ENCODE measurements around the gene MPL. TPM values are rescaled to one million over a fixed set of nuclear protein-coding genes. Genes with fewer than 3 reads are reported as not detected.

Gene MPL
- 1 to 10 TPM in 4 of 7 donors, under 1 TPM in 2, not detected in 1; 0.47 to 2.2 (median 1.3) TPM for total RNA-seq
- not detected for polyA plus RNA-seq
- long read RNA-seq, donor 1, partial matches to known transcripts = 0 of 1 reads
- long read RNA-seq, donor 1, other reads (novel, unspliced or antisense) = 0 of 1 reads
- long read RNA-seq, donor 2 = 0 reads

DNA sequence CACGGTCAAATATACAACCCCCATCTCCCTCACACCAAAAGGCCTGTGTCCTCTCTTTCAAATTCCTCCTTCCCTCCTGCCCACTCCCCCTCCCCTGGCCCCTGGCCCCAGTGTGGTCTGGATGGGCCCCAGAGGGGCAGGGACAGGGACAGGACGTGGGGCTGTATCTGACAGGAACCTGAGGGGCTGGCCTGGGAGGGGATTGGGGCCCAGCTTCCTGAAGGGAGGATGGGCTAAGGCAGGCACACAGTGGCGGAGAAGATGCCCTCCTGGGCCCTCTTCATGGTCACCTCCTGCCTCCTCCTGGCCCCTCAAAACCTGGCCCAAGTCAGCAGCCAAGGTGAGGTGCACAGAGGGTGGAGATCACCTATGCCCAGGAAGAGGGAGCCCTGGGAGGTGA, at the start of gene MPL:
Gene MPL, plus strand, starts transcription at position 231 of the 400 bp plus-strand sequence. Its CDS starts 31 bp downstream, at position 262.
- H3K9me3 ChIP-seq = no peaks in the 10 kb centered on the region
- TF ChIP-seq, protein P1, sequence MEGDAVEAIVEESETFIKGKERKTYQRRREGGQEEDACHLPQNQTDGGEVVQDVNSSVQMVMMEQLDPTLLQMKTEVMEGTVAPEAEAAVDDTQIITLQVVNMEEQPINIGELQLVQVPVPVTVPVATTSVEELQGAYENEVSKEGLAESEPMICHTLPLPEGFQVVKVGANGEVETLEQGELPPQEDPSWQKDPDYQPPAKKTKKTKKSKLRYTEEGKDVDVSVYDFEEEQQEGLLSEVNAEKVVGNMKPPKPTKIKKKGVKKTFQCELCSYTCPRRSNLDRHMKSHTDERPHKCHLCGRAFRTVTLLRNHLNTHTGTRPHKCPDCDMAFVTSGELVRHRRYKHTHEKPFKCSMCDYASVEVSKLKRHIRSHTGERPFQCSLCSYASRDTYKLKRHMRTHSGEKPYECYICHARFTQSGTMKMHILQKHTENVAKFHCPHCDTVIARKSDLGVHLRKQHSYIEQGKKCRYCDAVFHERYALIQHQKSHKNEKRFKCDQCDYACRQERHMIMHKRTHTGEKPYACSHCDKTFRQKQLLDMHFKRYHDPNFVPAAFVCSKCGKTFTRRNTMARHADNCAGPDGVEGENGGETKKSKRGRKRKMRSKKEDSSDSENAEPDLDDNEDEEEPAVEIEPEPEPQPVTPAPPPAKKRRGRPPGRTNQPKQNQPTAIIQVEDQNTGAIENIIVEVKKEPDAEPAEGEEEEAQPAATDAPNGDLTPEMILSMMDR (IDR thresholded peaks at IDR 0.05 in 8 of 11, conservative IDR thresholded peaks at IDR 0.05 in 3 of 11) = no peak
- no peak for TF ChIP-seq POLR2A (IDR thresholded peaks at IDR 0.05)
- no peak for TF ChIP-seq POLR2AphosphoS5 (IDR thresholded peaks at IDR 0.05)
- H3K27me3 ChIP-seq (replicated peaks in 1 of 7) = no peaks in the 10 kb centered on the region
- intact Hi-C loops (cut with DNase I; ENCODE audit: low total_unique reads) = no loop called here
- H3K27ac ChIP-seq = no peak within 1 kb of the TSS
- H3K36me3 ChIP-seq = no peaks in the 10 kb centered on the region
- WGBS, 5 donors = 27 to 55% (median 51%) methylated on average over 1 to 3 of the region's 3 CpGs
- no peak for DNase-seq
- no peak within 1 kb of the TSS for H3K4me3 ChIP-seq
- no peaks in the 10 kb centered on the region for H3K4me1 ChIP-seq

DNA sequence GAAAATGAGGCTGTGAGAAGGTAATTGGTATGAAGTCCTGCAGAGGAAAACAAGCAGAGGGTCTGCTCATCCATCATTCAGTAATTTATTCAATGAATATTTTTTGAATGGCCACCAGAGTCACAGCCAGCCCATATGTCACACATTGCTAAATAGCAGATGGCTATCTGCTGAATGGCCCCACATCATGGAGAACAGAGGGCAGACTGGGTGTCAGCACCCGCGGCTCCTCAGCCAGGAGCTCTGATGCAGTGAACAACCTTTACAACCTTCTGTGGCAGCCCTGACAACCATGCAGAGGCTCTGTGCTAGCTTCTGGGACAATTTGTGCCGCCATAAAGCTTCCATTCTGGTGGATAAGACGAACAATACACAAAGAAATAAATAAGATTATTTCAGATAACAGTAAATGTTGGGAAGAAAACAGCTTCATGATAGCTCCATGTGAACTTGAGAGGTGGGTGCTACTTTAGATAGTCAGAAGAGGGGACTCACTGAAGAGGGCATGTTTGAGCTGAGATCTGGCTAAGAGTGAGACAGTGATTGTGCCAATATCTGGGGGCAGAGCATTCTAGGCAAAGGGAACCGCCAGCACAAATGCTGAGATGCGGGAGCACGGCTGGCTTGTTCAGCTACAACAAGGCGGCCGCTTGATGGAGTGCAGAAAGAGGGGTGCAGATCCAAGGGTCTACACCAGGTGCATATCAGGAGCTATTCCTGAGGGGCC, 49.4 kb upstream of the MPL start:
- TF ChIP-seq, protein P1 (IDR thresholded peaks at IDR 0.05 in 8 of 11, conservative IDR thresholded peaks at IDR 0.05 in 3 of 11) = no peak
- TF ChIP-seq POLR2A (IDR thresholded peaks at IDR 0.05) (no peak), POLR2AphosphoS5 (IDR thresholded peaks at IDR 0.05) (no peak)
- intact Hi-C loops (cut with DNase I; ENCODE audit: low total_unique reads) = no loop called here
- H3K27ac ChIP-seq = no peak overlapping the region
- no peaks in the 10 kb centered on the region for H3K36me3 ChIP-seq
- H3K9me3 ChIP-seq = no peaks in the 10 kb centered on the region
- no peaks in the 10 kb centered on the region for H3K4me1 ChIP-seq
- WGBS, 5 donors = 87 to 98% (median 91%) methylated on average over 9 of the region's 9 CpGs
- H3K27me3 ChIP-seq (replicated peaks in 1 of 7) = no peaks in the 10 kb centered on the region
- DNase-seq = no peak
- H3K4me3 ChIP-seq = no peak overlapping the region

GRCh38 chr1:43288785-43289706, 48.6 kb upstream of the MPL start:
- TF ChIP-seq, protein P1 (IDR thresholded peaks at IDR 0.05 in 8 of 11, conservative IDR thresholded peaks at IDR 0.05 in 3 of 11) = no peak
- TF ChIP-seq POLR2A (IDR thresholded peaks at IDR 0.05) (no peak), POLR2AphosphoS5 (IDR thresholded peaks at IDR 0.05) (no peak)
- Histone ChIP-seq H3K4me3 (no peak overlapping the region), H3K27ac (no peak overlapping the region), H3K9me3 (no peaks in the 10 kb centered on the region), H3K36me3 (no peaks in the 10 kb centered on the region), H3K27me3 (replicated peaks in 1 of 7) (no peaks in the 10 kb centered on the region), H3K4me1 (no peaks in the 10 kb centered on the region)
- no peak for DNase-seq
- intact Hi-C loops (cut with DNase I; ENCODE audit: low total_unique reads) = no loop called here
- WGBS, 5 donors = 64 to 80% (median 72%) methylated on average over 12 of the region's 12 CpGs

Data from spleen (tissue), 13 donors.